HG03108 (cell line): Measurements from ENCODE around the gene AFF3.

ENCODE experiments used
- ATAC-seq: cut with Tn5 transposase; IDR thresholded peaks from one replicate; pipeline ENCODE4 v1.9.1; 2021; ENCODE audit warnings: moderate library complexity; ENCODE audit not compliant: unreplicated experiment

AFF3 gene

GRCh38 chr2:99899058-99899855, 243.1 kb downstream of the AFF3 start:
- ATAC-seq: no peak

- no peak for ATAC-seq
Observed at GRCh38 chr2:99898336-99899048, 243.9 kb downstream of the AFF3 start.

- ATAC-seq: no peak
Observed at GRCh38 chr2:99891428-99891780, 251.0 kb downstream of the AFF3 start.

GRCh38 chr2:99890568-99891427, 251.6 kb downstream of the AFF3 start:
- no peak for ATAC-seq

GRCh38 chr2:99888617-99889016, 253.8 kb downstream of the AFF3 start:
- no peak for ATAC-seq

GRCh38 chr2:99886418-99886817, 256.0 kb downstream of the AFF3 start:
- ATAC-seq: no peak

GRCh38 chr2:99883358-99883757, 259.0 kb downstream of the AFF3 start:
- ATAC-seq: no peak

GRCh38 chr2:99881901-99882591, 260.3 kb downstream of the AFF3 start:
- ATAC-seq: no peak

GRCh38 chr2:99880964-99881294, 261.5 kb downstream of the AFF3 start:
- ATAC-seq: no peak

- no peak for ATAC-seq
Observed at GRCh38 chr2:99880148-99880963, 262.0 kb downstream of the AFF3 start.

- no peak for ATAC-seq
Observed at GRCh38 chr2:99879481-99879880, 262.9 kb downstream of the AFF3 start.

GRCh38 chr2:99878581-99879350, 263.6 kb downstream of the AFF3 start:
- ATAC-seq: no peak

- no peak for ATAC-seq
Observed at GRCh38 chr2:99877963-99878362, 264.4 kb downstream of the AFF3 start.

GRCh38 chr2:99876956-99877355, 265.4 kb downstream of the AFF3 start:
- ATAC-seq: no peak

GRCh38 chr2:99875627-99876201, 266.7 kb downstream of the AFF3 start:
- ATAC-seq: no peak

GRCh38 chr2:99868260-99868659, 274.1 kb downstream of the AFF3 start:
- ATAC-seq: no peak

- no peak for ATAC-seq
Observed at GRCh38 chr2:99867770-99868169, 274.6 kb downstream of the AFF3 start.

GRCh38 chr2:99865818-99866676, 276.3 kb downstream of the AFF3 start:
- ATAC-seq: no peak
